GM12892 (cell line): ENCODE measurements around the gene SOX6.

ENCODE experiments used
- POLR2A ChIP-seq: IDR thresholded peaks from 2 replicates; pipeline ENCODE4 v1.6.1; 2011; ENCODE audit warnings: low read depth, low read length, control low read depth
- POLR2AphosphoS5 ChIP-seq: IDR thresholded peaks from 2 replicates; pipeline ENCODE4 v1.6.1; 2011; ENCODE audit warnings: low read depth, low read length, control low read depth
- TAF1 ChIP-seq: IDR thresholded peaks from 2 replicates; pipeline ENCODE4 v1.6.1; 2011; ENCODE audit warnings: low read depth, mild to moderate bottlenecking, control low read depth, low read length, borderline replicate concordance

- no peak for TF ChIP-seq POLR2AphosphoS5
- TF ChIP-seq POLR2A = no peak
- TF ChIP-seq TAF1 = no peak
Observed at GRCh38 chr11:15993345-15993744, 363.0 kb downstream of the SOX6 start.
